GM23338 (cell line): ENCODE measurements around the gene ANTKMT. TPM values are rescaled to one million over a fixed set of nuclear protein-coding genes. Genes with fewer than 3 reads are reported as not detected.

Experiments
- ATAC-seq: fragments of 200-7000 bp; cut with Tn5 transposase; 3 replicates; pipeline ENCODE4 v1.9.1; 2020
- DNase-seq: peaks from one replicate; pipeline ENCODE4 v3.0.0-alpha.2; 2015; ENCODE audit warnings: low spot score
- H2AFZ ChIP-seq: fragments of 200-600 bp; sonication (generic); 2 replicates; pipeline ENCODE4 v1.8.0; 2016; ENCODE audit warnings: antibody characterized with exemption, mild to moderate bottlenecking, moderate library complexity
- H3F3A ChIP-seq: fragments of 200-600 bp; sonication (generic); replicated peaks from 2 replicates; pipeline ENCODE4 v1.8.0; 2017; ENCODE audit warnings: antibody characterized with exemption, mixed run types, low read depth
- H3K27ac ChIP-seq: fragments of 200-600 bp; sonication (generic); 2 replicates; pipeline ENCODE4 v1.6.1; 2016; ENCODE audit warnings: low read depth
- H3K27me3 ChIP-seq: fragments of 200-600 bp; sonication (generic); 2 replicates; pipeline ENCODE4 v1.8.0; 2016; ENCODE audit warnings: mild to moderate bottlenecking, mixed run types, moderate library complexity; ENCODE audit not compliant: insufficient read depth
- H3K36me3 ChIP-seq: fragments of 200-600 bp; sonication (generic); 2 replicates; pipeline ENCODE4 v1.8.0; 2016; ENCODE audit warnings: mild to moderate bottlenecking; ENCODE audit not compliant: insufficient read depth
- H3K4me1 ChIP-seq: fragments of 200-600 bp; sonication (generic); 2 replicates; pipeline ENCODE4 v1.8.0; 2016; ENCODE audit warnings: mild to moderate bottlenecking, moderate library complexity; ENCODE audit not compliant: insufficient read depth
- H3K4me2 ChIP-seq: fragments of 200-600 bp; sonication (generic); 2 replicates; pipeline ENCODE4 v1.7.1; 2017; ENCODE audit warnings: mixed run types
- H3K4me3 ChIP-seq: fragments of 200-600 bp; sonication (generic); 2 replicates; pipeline ENCODE4 v1.6.1; 2016; ENCODE audit warnings: mixed run types
- H3K79me2 ChIP-seq: fragments of 200-600 bp; sonication (generic); replicated peaks from 2 replicates; pipeline ENCODE4 v1.8.0; 2017; ENCODE audit warnings: mild to moderate bottlenecking; ENCODE audit not compliant: insufficient read depth
- H3K9me2 ChIP-seq: fragments of 200-600 bp; sonication (generic); 2 replicates; pipeline ENCODE4 v1.8.0; 2017; ENCODE audit not compliant: insufficient read depth
- H4K20me1 ChIP-seq: fragments of 200-600 bp; sonication (generic); replicated peaks from 2 replicates; pipeline ENCODE4 v1.8.0; 2017; ENCODE audit warnings: mild to moderate bottlenecking; ENCODE audit not compliant: insufficient read depth
- H3K27ac Mint-ChIP-seq: 2 replicates; pipeline ENCODE4 v1.8.0; 2020; ENCODE audit warnings: inconsistent platforms, mild to moderate bottlenecking, moderate library complexity, mixed read lengths
- H3K27me3 Mint-ChIP-seq: 3 replicates; pipeline ENCODE4 v1.8.0; 2022; ENCODE audit warnings: low read depth, mild to moderate bottlenecking, moderate library complexity, mixed read lengths, inconsistent platforms; ENCODE audit not compliant: insufficient read depth, poor library complexity
- H3K36me3 Mint-ChIP-seq: 3 replicates; pipeline ENCODE4 v1.8.0; 2021; ENCODE audit warnings: low read depth, mild to moderate bottlenecking, inconsistent platforms, moderate library complexity, mixed read lengths
- H3K4me1 Mint-ChIP-seq: 3 replicates; pipeline ENCODE4 v1.8.0; 2020; ENCODE audit warnings: mild to moderate bottlenecking, inconsistent platforms, mixed read lengths
- H3K4me3 Mint-ChIP-seq: 3 replicates; pipeline ENCODE4 v1.8.0; 2021; ENCODE audit warnings: moderate library complexity, mild to moderate bottlenecking, inconsistent platforms, mixed read lengths
- H3K9me3 Mint-ChIP-seq: 3 replicates; pipeline ENCODE4 v1.8.0; 2020; ENCODE audit warnings: moderate library complexity, mild to moderate bottlenecking, inconsistent platforms, mixed read lengths
- CREB1 ChIP-seq: fragments of 250-450 bp; sonication (Bioruptor Pico); IDR thresholded peaks from 2 replicates; pipeline ENCODE4 v1.5.0; 2020; ENCODE audit warnings: low read depth, mild to moderate bottlenecking, moderate library complexity
- ETS1 ChIP-seq: IDR thresholded peaks from 2 replicates; pipeline ENCODE4 v1.6.1; 2016; ENCODE audit warnings: antibody characterized with exemption
- EZH2 ChIP-seq: fragments of 200-600 bp; sonication (generic); IDR thresholded peaks from one replicate; pipeline ENCODE4 v1.8.0; 2017; ENCODE audit warnings: antibody characterized with exemption, mild to moderate bottlenecking, low read depth; ENCODE audit not compliant: unreplicated experiment
- EZH2phosphoT487 ChIP-seq: fragments of 200-600 bp; sonication (generic); IDR thresholded peaks from one replicate; pipeline ENCODE4 v1.8.1; 2018; ENCODE audit warnings: antibody characterized with exemption; ENCODE audit not compliant: unreplicated experiment
- JUNB ChIP-seq: IDR thresholded peaks from one replicate; pipeline ENCODE4 v1.6.1; 2016; ENCODE audit warnings: antibody characterized with exemption; ENCODE audit not compliant: unreplicated experiment
- NANOG ChIP-seq: IDR thresholded peaks from 2 replicates; pipeline ENCODE4 v1.6.1; 2016; ENCODE audit warnings: antibody characterized with exemption, borderline replicate concordance
- POLR2AphosphoS5 ChIP-seq: IDR thresholded peaks from 2 replicates; pipeline ENCODE4 v1.6.1; 2016; ENCODE audit warnings: antibody characterized with exemption, low read depth
- REST ChIP-seq: IDR thresholded peaks from one replicate; pipeline ENCODE4 v1.6.1; 2018; ENCODE audit warnings: antibody characterized with exemption; ENCODE audit not compliant: unreplicated experiment
- STAT1 ChIP-seq: IDR thresholded peaks from one replicate; pipeline ENCODE4 v1.6.1; 2016; ENCODE audit warnings: antibody characterized with exemption; ENCODE audit not compliant: unreplicated experiment
- ZNF114 ChIP-seq: fragments of 250-450 bp; sonication (Bioruptor Pico); IDR thresholded peaks from 2 replicates; pipeline ENCODE4 v1.5.0; 2020; ENCODE audit warnings: mild to moderate bottlenecking, moderate library complexity
- ZNF331 ChIP-seq: fragments of 250-450 bp; sonication (Bioruptor Pico); IDR thresholded peaks from 2 replicates; pipeline ENCODE4 v1.5.0; 2020; ENCODE audit warnings: low read depth, mild to moderate bottlenecking, moderate library complexity
- polyA plus RNA-seq: library from polyadenylated mRNA; unstranded; fragments of >200 nt; fragmentation: Nextera tagmentation; extraction: Ambion mirVana; gene quantifications from 2 replicates; pipeline ENCODE4 v1.2.1, GENCODE V29; 2016
- total RNA-seq: library from RNA; depleted of rRNA; stranded (reverse); fragments of >200 nt; shearing (Covaris generic); gene quantifications from 2 replicates; pipeline ENCODE4 v1.2.3, GENCODE V29; 2014
- TF ChIP-seq, protein P1 (sequence below): fragments of 250-450 bp; sonication (Bioruptor Pico); IDR thresholded peaks from 2 replicates; pipeline ENCODE4 v1.5.0; 2020; ENCODE audit warnings: mild to moderate bottlenecking, moderate library complexity
- TF ChIP-seq, protein P2 (sequence below), 2 experiments: fragments of 200-600 bp in 1 of 2; sonication (generic) in 1 of 2; conservative IDR thresholded peaks; 2 replicates each; pipeline versions ENCODE4 v1.5.1 to v1.6.1; 2016 to 2017; ENCODE audit warnings: antibody characterized with exemption in 2 of 2, low read depth in 2 of 2, mild to moderate bottlenecking in 2 of 2, moderate library complexity in 1 of 2

ANTKMT gene
- total and polyA plus RNA-seq, 2 experiments from 2014 or later, result 23.8 to 37.2 TPM

DNA sequence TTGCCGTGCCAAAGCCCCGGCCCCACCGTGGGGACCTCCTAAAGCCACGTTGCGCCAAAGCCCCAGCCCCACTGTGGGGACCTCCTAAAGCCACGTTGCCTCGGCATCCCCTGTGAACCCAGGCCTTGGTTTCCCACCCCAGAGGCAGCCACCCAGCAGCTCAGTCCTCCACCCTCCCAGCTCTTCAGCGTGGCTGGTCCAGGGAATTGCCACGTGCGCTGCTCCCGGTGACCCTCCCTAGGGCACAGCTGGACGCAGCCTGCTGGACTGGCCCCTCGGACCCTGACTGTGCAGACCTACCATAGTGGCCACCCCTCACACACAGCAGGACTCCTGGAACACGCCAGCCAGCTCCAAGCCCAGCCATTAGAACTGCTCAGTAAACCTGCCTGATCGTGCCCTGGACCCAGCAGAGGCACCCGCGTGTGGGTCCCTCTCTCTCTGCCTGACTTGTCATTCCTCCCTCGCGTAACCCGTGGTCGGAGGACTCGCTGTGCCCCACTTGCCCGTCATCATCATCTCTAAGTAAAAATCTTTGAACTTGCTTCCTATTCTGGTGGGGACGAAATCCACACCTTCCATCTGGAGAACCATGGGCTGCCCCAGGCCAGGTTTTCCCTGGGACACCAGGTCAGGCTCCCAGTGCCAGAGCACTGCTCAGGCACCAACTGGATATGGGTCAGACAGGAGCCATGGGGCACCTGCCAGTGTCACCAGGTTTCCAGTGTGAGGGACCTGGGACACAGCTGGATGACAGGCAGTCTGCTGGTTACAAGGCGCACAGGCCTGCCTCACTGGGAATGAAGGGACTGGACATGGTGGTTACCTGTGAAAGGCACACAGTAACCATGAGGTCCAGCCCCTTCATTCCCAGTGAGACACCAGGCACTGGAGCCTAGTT, 14.3 kb downstream of the ANTKMT start:
- Mint-ChIP-seq H3K27me3 (peaks cover 15% of the 10 kb centered on the region), H3K4me3 (no peak overlapping the region; the same call in 2 of the 3 replicates), H3K4me1 (peaks cover 13% of the 10 kb centered on the region), H3K27ac (no peak overlapping the region), H3K9me3 (no peaks in the 10 kb centered on the region), H3K36me3 (peaks cover 33% of the 10 kb centered on the region)
- ATAC-seq (no peak), DNase-seq (no peak)
- H4K20me1 ChIP-seq, result no peaks in the 10 kb centered on the region
- H2AFZ ChIP-seq, result no peak overlapping the region
- peaks cover 7% of the 10 kb centered on the region; the same call in 1 of the 2 replicates for H3F3A ChIP-seq
- H3K4me1 ChIP-seq, result no peaks in the 10 kb centered on the region; the same call in 1 of the 2 replicates
- no peaks in the 10 kb centered on the region for H3K27me3 ChIP-seq
- H3K9me2 ChIP-seq, result no peaks in the 10 kb centered on the region
- no peaks in the 10 kb centered on the region for H3K79me2 ChIP-seq
- no peak overlapping the region for H3K27ac ChIP-seq
- H3K4me3 ChIP-seq, result no peak overlapping the region
- no peaks in the 10 kb centered on the region; the same call in 1 of the 2 replicates for H3K36me3 ChIP-seq
- no peak overlapping the region for H3K4me2 ChIP-seq
- TF ChIP-seq, protein P1, sequence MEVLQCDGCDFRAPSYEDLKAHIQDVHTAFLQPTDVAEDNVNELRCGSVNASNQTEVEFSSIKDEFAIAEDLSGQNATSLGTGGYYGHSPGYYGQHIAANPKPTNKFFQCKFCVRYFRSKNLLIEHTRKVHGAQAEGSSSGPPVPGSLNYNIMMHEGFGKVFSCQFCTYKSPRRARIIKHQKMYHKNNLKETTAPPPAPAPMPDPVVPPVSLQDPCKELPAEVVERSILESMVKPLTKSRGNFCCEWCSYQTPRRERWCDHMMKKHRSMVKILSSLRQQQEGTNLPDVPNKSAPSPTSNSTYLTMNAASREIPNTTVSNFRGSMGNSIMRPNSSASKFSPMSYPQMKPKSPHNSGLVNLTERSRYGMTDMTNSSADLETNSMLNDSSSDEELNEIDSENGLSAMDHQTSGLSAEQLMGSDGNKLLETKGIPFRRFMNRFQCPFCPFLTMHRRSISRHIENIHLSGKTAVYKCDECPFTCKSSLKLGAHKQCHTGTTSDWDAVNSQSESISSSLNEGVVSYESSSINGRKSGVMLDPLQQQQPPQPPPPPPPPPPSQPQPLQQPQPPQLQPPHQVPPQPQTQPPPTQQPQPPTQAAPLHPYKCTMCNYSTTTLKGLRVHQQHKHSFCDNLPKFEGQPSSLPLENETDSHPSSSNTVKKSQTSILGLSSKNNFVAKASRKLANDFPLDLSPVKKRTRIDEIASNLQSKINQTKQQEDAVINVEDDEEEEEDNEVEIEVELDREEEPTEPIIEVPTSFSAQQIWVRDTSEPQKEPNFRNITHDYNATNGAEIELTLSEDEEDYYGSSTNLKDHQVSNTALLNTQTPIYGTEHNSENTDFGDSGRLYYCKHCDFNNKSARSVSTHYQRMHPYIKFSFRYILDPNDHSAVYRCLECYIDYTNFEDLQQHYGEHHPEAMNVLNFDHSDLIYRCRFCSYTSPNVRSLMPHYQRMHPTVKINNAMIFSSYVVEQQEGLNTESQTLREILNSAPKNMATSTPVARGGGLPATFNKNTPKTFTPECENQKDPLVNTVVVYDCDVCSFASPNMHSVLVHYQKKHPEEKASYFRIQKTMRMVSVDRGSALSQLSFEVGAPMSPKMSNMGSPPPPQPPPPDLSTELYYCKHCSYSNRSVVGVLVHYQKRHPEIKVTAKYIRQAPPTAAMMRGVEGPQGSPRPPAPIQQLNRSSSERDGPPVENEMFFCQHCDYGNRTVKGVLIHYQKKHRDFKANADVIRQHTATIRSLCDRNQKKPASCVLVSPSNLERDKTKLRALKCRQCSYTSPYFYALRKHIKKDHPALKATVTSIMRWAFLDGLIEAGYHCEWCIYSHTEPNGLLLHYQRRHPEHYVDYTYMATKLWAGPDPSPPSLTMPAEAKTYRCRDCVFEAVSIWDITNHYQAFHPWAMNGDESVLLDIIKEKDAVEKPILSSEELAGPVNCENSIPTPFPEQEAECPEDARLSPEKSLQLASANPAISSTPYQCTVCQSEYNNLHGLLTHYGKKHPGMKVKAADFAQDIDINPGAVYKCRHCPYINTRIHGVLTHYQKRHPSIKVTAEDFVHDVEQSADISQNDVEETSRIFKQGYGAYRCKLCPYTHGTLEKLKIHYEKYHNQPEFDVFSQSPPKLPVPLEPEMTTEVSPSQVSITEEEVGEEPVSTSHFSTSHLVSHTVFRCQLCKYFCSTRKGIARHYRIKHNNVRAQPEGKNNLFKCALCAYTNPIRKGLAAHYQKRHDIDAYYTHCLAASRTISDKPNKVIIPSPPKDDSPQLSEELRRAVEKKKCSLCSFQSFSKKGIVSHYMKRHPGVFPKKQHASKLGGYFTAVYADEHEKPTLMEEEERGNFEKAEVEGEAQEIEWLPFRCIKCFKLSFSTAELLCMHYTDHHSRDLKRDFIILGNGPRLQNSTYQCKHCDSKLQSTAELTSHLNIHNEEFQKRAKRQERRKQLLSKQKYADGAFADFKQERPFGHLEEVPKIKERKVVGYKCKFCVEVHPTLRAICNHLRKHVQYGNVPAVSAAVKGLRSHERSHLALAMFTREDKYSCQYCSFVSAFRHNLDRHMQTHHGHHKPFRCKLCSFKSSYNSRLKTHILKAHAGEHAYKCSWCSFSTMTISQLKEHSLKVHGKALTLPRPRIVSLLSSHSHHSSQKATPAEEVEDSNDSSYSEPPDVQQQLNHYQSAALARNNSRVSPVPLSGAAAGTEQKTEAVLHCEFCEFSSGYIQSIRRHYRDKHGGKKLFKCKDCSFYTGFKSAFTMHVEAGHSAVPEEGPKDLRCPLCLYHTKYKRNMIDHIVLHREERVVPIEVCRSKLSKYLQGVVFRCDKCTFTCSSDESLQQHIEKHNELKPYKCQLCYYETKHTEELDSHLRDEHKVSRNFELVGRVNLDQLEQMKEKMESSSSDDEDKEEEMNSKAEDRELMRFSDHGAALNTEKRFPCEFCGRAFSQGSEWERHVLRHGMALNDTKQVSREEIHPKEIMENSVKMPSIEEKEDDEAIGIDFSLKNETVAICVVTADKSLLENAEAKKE (CRISPR knock-in tag), result no peak
- TF ChIP-seq ZNF114 (CRISPR knock-in tag) (no peak), JUNB (no peak), ZNF331 (no peak), EZH2phosphoT487 (no peak), POLR2AphosphoS5 (no peak), ETS1 (no peak), EZH2 (no peak), REST (no peak), CREB1 (CRISPR knock-in tag) (no peak), STAT1 (no peak), NANOG (no peak)
- TF ChIP-seq, protein P2, sequence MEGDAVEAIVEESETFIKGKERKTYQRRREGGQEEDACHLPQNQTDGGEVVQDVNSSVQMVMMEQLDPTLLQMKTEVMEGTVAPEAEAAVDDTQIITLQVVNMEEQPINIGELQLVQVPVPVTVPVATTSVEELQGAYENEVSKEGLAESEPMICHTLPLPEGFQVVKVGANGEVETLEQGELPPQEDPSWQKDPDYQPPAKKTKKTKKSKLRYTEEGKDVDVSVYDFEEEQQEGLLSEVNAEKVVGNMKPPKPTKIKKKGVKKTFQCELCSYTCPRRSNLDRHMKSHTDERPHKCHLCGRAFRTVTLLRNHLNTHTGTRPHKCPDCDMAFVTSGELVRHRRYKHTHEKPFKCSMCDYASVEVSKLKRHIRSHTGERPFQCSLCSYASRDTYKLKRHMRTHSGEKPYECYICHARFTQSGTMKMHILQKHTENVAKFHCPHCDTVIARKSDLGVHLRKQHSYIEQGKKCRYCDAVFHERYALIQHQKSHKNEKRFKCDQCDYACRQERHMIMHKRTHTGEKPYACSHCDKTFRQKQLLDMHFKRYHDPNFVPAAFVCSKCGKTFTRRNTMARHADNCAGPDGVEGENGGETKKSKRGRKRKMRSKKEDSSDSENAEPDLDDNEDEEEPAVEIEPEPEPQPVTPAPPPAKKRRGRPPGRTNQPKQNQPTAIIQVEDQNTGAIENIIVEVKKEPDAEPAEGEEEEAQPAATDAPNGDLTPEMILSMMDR (conservative IDR thresholded peaks at IDR 0.05; ENCODE audit: low read depth in 2 of 2), result no peak
